ENCODE data around the gene ARMCX4. TPM values are rescaled to one million over a fixed set of nuclear protein-coding genes. Genes with fewer than 3 reads are reported as not detected.

The ARMCX4 gene
- total and polyA plus RNA-seq, 7 donors: 3.1 to 11.6 (median 4.4) TPM

DNA sequence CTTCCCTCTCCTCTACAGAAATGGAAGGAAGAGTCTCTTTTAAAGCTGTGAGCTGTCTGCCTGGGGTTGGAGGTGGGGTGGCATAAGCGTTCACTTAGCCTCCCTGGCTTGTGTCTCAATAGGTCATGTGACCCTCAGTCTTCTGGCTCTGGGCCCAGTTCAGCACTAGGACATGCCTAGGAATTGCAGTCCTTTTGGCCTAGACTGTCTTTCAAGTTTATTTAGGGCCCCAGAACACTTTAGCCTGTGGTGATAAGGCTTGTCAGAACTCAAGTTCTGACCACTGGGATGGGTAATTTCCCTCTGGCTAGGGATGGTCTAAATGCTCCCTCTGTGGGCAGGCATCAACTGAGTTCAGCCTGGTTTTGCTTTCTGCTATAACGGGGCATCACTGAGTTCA, 34.3 kb upstream of the ARMCX4 start:
- H3K27ac ChIP-seq: no peak overlapping the region
- peak in 3 of 4 donors; percentile 56 to 92 (median 73) for ATAC-seq
- H3K27me3 ChIP-seq (ENCODE audit: insufficient read depth in 3 of 3, low read length in 2 of 3): no peaks in the 10 kb centered on the region
- intact Hi-C loops (cut with DNase I): no loop called here
- H3K36me3 ChIP-seq (ENCODE audit: insufficient read depth in 1 of 2, low read depth in 1 of 2): no peaks in the 10 kb centered on the region
- TF ChIP-seq, protein P1, sequence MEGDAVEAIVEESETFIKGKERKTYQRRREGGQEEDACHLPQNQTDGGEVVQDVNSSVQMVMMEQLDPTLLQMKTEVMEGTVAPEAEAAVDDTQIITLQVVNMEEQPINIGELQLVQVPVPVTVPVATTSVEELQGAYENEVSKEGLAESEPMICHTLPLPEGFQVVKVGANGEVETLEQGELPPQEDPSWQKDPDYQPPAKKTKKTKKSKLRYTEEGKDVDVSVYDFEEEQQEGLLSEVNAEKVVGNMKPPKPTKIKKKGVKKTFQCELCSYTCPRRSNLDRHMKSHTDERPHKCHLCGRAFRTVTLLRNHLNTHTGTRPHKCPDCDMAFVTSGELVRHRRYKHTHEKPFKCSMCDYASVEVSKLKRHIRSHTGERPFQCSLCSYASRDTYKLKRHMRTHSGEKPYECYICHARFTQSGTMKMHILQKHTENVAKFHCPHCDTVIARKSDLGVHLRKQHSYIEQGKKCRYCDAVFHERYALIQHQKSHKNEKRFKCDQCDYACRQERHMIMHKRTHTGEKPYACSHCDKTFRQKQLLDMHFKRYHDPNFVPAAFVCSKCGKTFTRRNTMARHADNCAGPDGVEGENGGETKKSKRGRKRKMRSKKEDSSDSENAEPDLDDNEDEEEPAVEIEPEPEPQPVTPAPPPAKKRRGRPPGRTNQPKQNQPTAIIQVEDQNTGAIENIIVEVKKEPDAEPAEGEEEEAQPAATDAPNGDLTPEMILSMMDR (IDR thresholded peaks at IDR 0.05): no peak
- no peak overlapping the region for H3K4me3 ChIP-seq
- H3K9me3 ChIP-seq: no peaks in the 10 kb centered on the region
- no peaks in the 10 kb centered on the region for H3K4me1 ChIP-seq
- whole genome bisulfite sequencing, 3 donors: 45 to 65% (median 50%) methylated on average over 2 of the region's 2 CpGs
- DNase-seq: peak in 1 of 2 donors; percentile 52

DNA sequence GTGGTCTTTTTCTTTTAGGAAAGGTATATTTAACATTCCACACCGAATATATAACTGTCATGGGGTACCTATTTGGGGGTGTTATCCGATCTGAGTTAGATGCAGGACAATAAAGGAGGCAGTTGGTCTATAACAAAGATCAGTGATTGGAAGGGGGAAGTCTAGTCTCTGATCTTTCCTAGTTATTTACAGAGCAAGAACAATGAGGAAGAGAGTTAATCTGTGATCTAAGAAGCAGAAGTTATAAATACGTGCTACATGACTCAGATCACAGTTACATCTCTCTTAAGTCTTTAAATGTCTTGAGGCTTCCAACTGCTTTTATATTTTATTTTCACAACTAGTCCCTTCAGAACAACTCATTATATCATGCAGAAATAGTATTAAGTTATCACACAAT, 33.2 kb upstream of the ARMCX4 start:
- H3K27me3 ChIP-seq (ENCODE audit: insufficient read depth in 3 of 3, low read length in 2 of 3): no peaks in the 10 kb centered on the region
- WGBS, 3 donors: 68 to 92% (median 87%) methylated on average over 3 of the region's 3 CpGs
- H3K36me3 ChIP-seq (ENCODE audit: insufficient read depth in 1 of 2, low read depth in 1 of 2): no peaks in the 10 kb centered on the region
- H3K27ac ChIP-seq: no peak overlapping the region
- intact Hi-C loops (cut with DNase I): no loop called here
- no peak overlapping the region for H3K4me3 ChIP-seq
- no peak for ATAC-seq
- H3K9me3 ChIP-seq: no peaks in the 10 kb centered on the region
- DNase-seq: no peak
- TF ChIP-seq, protein P1 (IDR thresholded peaks at IDR 0.05): no peak
- H3K4me1 ChIP-seq: no peaks in the 10 kb centered on the region

DNA sequence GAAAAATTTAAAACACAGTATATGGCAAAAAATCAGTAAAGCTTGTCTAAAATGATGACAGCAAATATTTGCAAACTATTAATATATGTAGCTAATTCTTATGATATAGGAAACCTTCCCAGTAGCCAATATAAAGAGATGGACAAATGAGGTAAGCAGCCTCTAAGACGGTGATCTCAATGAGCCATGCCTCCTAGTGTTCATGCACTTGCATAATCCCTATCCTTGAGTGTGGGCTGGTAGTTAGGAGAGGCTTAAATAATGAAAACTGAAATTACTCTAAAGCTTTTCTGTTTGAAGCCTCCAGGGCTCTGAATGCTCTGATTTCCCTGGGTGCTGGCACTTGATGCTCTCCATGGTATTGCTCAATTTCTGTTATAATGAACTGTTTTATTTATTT, 24.6 kb upstream of the ARMCX4 start:
- no peaks in the 10 kb centered on the region for H3K36me3 ChIP-seq (ENCODE audit: insufficient read depth in 1 of 2, low read depth in 1 of 2)
- 59 to 84% (median 81%) methylated on average over 1 of the region's 1 CpG for WGBS, 3 donors
- ATAC-seq: no peak

DNA sequence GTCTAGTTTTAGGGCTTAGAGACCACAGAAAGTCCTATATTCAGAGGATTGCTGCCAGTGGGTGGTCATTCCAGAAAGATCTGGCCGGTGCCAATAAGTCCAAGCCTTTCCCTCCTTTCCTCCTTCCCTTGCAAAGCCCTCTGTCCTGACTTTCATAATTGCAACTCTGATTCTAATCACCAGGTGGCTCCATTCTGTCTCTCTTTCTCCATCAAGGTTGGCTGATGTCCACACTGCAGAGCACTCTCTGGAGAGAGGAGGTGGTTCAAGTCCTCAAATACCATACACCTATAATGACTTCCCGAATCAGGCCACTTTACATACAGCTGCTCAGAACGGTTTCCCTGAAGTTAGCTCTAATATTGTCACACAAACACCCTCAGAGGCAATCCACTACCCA, 22.4 kb upstream of the ARMCX4 start:
- no peak overlapping the region for H3K4me3 ChIP-seq
- intact Hi-C loops (cut with DNase I): no loop called here
- DNase-seq (no peak), ATAC-seq (peak; percentile 47 to 66 (median 54))
- no peaks in the 10 kb centered on the region for H3K9me3 ChIP-seq
- H3K36me3 ChIP-seq (ENCODE audit: insufficient read depth in 1 of 2, low read depth in 1 of 2): no peaks in the 10 kb centered on the region
- TF ChIP-seq, protein P1 (IDR thresholded peaks at IDR 0.05): peak; percentile 23
- H3K27ac ChIP-seq: no peak overlapping the region
- WGBS, 3 donors: 50 to 73% (median 69%) methylated on average over 3 of the region's 3 CpGs
- no peaks in the 10 kb centered on the region for H3K27me3 ChIP-seq (ENCODE audit: insufficient read depth in 3 of 3, low read length in 2 of 3)
- H3K4me1 ChIP-seq: no peaks in the 10 kb centered on the region

More for the DNA sequence above, 24.6 kb upstream of the ARMCX4 start:
- H3K27me3 ChIP-seq (ENCODE audit: insufficient read depth in 3 of 3, low read length in 2 of 3): no peaks in the 10 kb centered on the region
- H3K9me3 ChIP-seq: no peaks in the 10 kb centered on the region
- TF ChIP-seq, protein P1 (IDR thresholded peaks at IDR 0.05): no peak
- intact Hi-C loops (cut with DNase I): no loop called here
- no peak for DNase-seq
- H3K4me3 ChIP-seq: no peak overlapping the region
- no peaks in the 10 kb centered on the region for H3K4me1 ChIP-seq
- no peak overlapping the region for H3K27ac ChIP-seq

DNA sequence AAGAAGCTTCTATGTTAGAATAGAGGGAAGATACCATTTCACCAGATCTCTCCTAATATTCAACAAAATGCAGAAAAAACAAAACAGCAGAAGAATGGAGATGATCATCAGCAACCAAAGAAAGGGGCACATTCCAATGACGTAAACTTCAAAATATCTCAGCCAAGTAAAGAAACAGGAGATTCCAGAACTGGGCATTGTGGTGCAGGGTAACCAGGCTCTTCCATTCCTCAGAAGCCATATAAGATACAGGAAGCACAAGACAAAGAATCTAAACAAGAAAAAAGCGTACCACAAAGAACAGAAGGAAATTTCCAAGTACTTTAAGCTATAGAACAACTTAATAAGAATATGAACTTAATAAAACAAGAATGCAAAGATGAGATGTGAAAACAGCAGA, 6.9 kb upstream of the ARMCX4 start:
- ATAC-seq (no peak), DNase-seq (no peak)
- H3K36me3 ChIP-seq (ENCODE audit: insufficient read depth in 1 of 2, low read depth in 1 of 2): no peaks in the 10 kb centered on the region
- intact Hi-C loops (cut with DNase I): no loop called here
- no peak overlapping the region for H3K4me3 ChIP-seq
- peaks cover 0 to 6% (median 0%) of the 10 kb centered on the region in 3 donors for H3K27me3 ChIP-seq (ENCODE audit: insufficient read depth in 3 of 3, low read length in 2 of 3)
- 63 to 72% (median 68%) methylated on average over 2 of the region's 2 CpGs for WGBS, 3 donors
- H3K27ac ChIP-seq: no peak overlapping the region
- TF ChIP-seq, protein P1 (IDR thresholded peaks at IDR 0.05): no peak
- no peaks in the 10 kb centered on the region for H3K4me1 ChIP-seq
- H3K9me3 ChIP-seq: no peaks in the 10 kb centered on the region
